ENCODE results near the gene ZNF467.

DNA sequence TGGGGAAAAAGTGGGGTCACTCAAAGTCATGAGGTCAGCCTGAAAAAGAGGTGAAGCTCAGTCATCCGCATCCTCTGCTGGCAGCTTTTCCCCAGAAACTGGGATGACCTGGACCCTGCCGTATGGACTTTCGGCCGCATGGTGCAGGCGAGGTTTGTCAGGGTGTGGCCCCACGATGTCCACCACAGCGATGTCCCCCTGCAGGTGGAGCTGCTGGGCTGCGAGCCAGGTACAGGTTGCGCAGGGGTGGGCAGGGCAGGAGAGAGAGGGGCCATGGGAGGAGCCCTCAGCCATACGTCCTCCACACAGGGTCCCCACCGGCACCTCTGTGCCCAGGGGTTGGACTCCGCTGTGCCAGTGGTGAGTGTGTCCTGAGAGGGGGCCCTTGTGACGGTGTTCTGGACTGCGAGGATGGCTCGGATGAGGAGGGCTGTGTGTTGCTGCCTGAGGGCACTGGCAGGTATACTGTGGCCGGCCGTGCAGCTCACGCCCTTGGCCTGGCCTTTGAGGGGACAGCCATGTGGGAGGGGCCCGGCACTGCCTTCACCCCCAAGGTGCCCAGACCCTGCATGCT is 23.0 kb upstream of the ZNF467 start:
- no peak for TF ChIP-seq POLR2AphosphoS5 (IDR thresholded peaks at IDR 0.05)
- no peak for TF ChIP-seq POLR2A (IDR thresholded peaks at IDR 0.05)
- TF ChIP-seq, protein P1, sequence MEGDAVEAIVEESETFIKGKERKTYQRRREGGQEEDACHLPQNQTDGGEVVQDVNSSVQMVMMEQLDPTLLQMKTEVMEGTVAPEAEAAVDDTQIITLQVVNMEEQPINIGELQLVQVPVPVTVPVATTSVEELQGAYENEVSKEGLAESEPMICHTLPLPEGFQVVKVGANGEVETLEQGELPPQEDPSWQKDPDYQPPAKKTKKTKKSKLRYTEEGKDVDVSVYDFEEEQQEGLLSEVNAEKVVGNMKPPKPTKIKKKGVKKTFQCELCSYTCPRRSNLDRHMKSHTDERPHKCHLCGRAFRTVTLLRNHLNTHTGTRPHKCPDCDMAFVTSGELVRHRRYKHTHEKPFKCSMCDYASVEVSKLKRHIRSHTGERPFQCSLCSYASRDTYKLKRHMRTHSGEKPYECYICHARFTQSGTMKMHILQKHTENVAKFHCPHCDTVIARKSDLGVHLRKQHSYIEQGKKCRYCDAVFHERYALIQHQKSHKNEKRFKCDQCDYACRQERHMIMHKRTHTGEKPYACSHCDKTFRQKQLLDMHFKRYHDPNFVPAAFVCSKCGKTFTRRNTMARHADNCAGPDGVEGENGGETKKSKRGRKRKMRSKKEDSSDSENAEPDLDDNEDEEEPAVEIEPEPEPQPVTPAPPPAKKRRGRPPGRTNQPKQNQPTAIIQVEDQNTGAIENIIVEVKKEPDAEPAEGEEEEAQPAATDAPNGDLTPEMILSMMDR (IDR thresholded peaks at IDR 0.05), result no peak
- no peak for TF ChIP-seq EP300 (IDR thresholded peaks at IDR 0.05; ENCODE audit: low read depth)
